Mesenteric fat pad (tissue), 1 donor: Measurements from ENCODE around the gene ASL. TPM values are rescaled to one million over a fixed set of nuclear protein-coding genes. Genes with fewer than 3 reads are reported as not detected.
"Not testable (repeated sequence)": the region's sequence is repeated elsewhere in the genome, so short reads cannot be mapped to it uniquely, and the experiment has no call there.

ENCODE experiments used
- DNase-seq: peaks from one replicate; pipeline ENCODE4 v3.0.0-alpha.2; 2020; ENCODE audit warnings: low spot score
- total RNA-seq: library from RNA; stranded (reverse); fragmentation: NEBNext Ultra II Directional; extraction: Animal tissue kit (Norgen Biotek cat#: 25700); gene quantifications from one replicate; pipeline ENCODE4 v1.2.1, GENCODE V29; 2021
- donor health status: DM: yes; HTN: yes; CAD: no.

ASL gene
- total RNA-seq, 1 donor from 2014 or later, result 24.3 TPM

DNA sequence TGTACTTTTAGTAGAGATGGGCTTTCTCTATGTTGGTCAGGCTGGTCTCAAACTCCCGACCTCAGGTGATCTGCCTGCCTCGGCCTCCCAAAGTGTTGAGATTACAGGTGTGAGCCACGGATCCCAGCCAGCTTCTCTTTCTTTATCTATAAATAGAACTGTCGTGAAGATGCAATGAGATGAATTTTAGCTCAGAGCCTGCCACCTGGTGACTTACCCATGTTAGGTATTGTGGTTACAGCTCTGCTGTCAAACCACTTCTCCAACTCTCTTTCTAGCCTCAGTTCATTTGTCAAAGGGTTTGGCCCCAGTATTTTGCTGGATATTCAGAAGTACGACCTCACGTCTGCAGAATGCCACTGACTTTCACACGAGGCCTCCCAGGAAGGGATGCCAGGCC lies 3.4 kb upstream of the ASL start:
- not testable (repeated sequence) for DNase-seq

GRCh38 chr7:66076462-66077329 lies 1.1 kb downstream of the ASL start:
- DNase-seq, result no peak

DNA sequence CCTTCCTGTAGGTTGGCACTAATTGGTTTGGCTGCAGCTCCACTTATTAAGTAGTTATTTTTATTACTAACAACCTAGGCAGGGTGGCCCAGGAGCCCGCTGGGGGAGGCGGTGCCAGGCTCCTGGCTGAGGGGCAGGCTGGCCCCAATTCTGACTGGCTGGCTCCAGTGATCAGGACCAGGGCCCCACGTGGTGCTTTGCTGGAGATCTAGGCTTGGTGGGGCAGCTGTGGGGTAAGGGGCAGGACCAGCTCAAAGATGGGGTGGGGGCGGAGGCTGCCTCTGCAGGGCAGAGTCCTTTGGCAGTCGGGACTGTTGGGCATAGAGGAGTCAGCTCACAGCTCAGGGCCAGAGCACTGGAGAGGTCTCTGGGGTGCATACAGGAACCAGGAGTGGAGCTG lies 2.4 kb downstream of the ASL start:
- no peak for DNase-seq

DNA sequence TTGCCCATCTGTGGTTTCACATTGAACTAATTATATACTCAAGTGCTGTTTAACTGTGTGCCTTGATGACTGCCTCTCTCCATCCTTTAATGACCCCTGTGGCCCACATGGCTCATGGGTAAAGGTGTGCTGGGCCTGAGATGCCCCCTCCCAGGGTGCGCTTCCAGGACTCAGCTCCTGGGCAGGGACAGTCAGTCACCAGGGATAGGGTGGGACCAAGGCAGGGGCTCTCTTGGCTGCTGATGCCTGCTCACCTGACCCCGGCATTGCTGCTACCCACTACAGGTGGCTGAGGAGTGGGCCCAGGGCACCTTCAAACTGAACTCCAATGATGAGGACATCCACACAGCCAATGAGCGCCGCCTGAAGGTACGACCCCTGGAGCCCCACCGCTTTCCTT lies 6.5 kb downstream of the ASL start:
- DNase-seq, result no peak

- no peak for DNase-seq
Measured at GRCh38 chr7:66082886-66083415, 7.3 kb downstream of the ASL start.

DNA sequence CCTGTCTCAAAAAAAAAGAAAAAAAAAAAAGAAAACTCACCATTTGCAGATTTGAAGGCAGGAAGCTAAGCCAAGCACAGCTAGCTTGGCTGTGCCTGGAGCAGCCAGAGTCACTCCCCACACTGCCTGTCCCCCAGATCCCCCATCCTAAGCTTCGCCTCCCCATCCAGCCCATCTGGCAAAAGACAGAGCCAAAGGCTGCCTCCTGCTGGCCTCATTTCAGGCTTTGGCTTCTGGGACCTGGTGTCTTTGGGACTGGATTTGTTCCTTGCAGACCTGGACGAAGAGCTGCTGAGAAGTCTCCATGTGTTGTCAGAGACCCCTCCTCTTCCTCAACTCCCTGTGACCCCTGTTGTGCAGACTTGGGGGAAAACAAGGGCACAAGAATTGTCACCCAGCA lies 8.1 kb downstream of the ASL start:
- DNase-seq, result no peak

- DNase-seq, result no peak
Measured at GRCh38 chr7:66088861-66089838, 13.5 kb downstream of the ASL start.

GRCh38 chr7:66092654-66093053 lies 17.0 kb downstream of the ASL start:
- no peak for DNase-seq

DNA sequence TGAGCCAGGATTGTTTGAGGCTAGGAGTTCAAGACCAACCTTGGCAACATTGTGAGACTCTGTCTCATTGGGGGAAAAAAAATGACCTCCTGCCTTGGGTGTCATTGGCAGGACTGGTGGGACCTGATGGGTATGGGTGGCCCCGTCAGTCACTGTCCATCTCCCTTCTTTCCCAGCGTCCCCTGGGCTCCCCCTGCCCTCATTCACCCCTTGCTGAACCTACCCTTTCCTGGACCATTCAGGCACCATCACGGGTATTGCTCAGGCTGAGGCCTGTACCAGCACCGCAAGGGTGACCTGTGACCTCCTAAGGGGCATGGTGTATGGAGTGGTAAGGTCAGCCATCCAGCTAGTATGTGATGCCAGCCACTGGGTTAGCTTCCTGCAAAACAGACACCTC lies 19.4 kb downstream of the ASL start:
- DNase-seq, result no peak

DNA sequence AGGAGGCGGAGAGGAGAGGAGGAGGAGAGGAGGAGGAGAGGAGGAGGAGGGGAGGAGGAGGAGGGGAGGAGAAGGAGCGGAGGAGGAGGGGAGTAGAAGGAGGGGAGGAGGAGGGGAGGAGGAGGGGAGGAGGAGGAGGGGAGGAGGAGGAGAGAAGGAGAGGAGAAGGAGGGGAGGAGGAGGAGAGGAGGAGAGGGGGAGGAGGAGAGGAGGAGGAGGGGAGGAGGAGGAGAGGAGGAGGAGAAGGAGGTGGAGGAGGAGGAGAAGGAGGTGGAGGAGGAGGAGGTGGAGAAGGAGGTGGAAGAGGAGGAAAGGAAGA lies 23.6 kb downstream of the ASL start:
- DNase-seq, result no peak

DNA sequence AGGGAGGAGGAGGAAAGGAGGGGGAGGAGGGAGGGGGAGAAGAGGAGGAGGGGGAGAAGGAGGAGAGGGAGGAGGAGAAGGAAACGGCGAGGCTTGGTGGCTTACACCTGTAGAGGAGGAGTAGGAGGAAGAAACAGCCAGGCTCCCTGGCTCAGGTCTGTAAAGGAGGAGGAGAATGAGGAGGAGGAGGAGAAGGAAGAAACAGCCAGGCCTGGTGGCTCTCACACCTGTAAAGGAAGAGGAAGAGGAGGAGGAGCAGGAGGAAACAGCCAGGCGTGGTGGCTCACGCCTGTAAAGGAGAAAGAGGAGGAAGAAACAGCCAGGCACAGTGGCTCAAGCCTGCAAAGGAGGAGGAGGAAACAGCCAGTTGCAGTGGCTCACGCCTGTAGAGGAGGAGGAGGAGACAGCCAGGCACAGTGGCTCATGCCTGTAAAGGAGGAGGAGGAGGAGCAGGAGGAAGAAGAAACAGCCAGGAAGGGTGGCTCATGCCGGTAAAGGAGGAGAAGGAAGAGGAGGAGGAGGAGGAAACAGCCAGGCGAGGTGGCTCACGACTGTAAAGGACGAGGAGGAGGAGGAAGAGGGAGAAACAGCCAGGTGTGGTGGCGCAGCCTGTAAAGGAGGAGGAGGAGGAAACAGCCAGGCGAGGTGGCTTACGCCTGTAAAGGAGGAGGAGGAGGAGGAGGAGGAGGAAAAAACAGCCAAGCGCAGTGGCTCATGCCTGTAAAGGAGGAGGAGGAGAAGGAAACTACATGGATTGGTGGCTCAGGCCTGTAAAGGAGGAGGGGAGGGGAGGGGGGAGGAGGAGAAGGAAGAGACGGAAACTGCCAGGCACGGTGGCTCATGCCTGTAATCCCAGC lies 24.2 kb downstream of the ASL start:
- no peak for DNase-seq

DNA sequence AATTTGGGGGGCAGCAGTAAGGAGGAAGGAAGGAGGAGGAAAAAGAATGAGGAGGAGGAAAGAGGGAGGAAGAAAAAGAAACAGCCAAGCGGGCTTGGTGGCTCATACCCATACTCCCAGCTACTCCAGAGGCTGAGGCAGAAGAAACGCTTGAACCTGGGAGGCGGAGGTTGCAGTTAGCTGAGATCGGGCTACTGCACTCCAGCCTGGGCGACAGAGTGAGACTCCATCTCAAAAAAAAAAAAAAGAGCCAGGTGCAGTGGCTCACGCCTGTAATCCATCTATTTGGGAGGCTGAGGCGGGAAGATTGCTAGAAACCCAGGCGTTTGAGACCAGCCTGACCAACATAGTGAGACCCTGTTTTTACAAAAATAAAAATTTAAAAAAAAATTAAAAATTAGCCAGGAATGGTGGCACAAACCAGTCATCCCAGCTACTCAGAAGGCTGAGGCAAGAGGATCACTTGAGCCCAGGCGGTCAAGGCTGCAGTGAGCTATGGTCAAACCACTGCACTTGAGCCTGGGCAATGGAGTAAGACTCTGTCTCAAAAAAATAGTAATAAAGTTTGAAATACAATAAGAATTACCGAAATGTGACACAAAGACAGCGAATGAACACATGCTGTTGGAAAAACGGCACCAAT lies 24.9 kb downstream of the ASL start:
- DNase-seq, result no peak

GRCh38 chr7:66102168-66102567 lies 26.5 kb downstream of the ASL start:
- DNase-seq, result not testable (repeated sequence)

DNA sequence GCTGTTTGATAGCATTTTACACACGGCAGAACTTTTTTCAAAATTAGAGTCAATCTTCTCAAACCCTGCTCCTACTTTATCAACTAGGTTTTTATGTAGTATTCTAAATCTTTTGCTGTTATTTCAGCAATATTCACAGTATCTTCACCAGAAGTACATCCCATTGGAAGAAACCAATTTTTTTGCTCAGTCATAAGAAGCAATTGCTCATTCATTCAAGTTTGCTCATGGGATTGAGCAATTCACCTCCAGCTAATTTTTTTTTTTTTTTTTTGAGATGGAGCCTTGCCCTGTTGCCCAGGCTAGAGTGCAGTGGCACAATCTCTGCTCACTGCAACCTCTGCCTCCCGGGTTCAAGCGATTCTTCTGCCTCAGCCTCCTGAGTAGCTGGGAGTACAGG lies 28.4 kb downstream of the ASL start:
- not testable (repeated sequence) for DNase-seq

DNA sequence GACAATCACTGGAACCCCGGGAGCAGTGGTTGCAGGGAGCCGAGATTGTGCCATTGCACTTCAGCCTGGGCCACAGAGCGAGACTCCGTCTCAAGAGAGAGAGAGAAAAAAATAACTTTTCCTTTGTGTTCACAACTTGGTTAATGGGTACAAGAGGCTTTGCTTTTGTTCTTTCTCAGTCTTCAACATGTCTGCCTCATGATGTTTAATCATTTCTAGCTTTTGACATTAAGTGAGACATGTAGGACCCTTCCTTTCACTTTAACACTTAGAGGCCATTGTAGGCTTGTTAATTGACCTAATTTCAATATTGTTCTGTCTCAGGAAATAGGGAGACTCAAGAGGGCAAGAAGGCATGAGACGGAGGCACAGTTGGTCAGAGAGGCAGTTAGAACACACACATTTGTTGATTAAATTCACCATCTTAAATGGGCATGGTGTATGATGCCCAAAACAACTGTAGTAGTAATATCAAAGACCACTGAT lies 29.7 kb downstream of the ASL start:
- DNase-seq, result no peak

DNA sequence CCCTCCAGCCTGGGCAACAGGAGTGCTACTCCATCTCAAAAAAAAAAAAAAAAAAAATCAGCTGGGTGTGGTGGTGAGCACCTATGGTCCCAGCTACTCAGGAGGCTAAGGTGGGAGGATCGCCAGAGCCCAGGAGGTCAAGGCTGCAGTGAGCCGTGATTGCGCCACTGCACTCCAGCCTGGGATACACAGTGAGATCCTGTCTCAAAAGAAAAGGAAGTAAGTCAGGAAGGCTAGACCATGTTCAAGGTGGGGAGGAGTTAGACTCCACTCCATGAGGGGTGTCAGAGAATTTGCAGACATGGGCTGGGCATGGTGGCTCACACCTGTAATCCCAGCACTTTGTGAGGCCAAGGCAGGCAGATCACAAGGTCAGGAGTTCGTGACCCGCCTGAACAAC lies 32.8 kb downstream of the ASL start:
- not testable (repeated sequence) for DNase-seq

DNA sequence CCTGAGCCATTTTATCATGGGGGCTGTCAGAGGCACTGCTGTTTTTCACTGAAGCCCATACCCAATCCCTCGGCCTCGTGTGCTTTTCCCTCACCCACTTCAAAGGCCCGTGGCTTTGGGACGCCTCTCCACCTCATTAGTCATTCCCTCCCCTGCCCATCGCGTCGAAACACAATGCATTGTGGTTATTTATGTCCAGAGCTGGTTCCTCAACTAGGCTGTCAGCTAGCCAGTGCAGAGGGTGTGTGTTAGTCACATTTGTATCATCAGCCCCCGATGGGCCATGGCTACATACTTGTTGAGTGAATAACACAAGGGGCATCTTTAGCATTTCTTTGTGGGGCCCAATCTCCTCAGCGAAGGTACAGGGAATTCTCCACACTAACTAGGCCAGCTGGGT lies 35.2 kb downstream of the ASL start:
- no peak for DNase-seq

DNA sequence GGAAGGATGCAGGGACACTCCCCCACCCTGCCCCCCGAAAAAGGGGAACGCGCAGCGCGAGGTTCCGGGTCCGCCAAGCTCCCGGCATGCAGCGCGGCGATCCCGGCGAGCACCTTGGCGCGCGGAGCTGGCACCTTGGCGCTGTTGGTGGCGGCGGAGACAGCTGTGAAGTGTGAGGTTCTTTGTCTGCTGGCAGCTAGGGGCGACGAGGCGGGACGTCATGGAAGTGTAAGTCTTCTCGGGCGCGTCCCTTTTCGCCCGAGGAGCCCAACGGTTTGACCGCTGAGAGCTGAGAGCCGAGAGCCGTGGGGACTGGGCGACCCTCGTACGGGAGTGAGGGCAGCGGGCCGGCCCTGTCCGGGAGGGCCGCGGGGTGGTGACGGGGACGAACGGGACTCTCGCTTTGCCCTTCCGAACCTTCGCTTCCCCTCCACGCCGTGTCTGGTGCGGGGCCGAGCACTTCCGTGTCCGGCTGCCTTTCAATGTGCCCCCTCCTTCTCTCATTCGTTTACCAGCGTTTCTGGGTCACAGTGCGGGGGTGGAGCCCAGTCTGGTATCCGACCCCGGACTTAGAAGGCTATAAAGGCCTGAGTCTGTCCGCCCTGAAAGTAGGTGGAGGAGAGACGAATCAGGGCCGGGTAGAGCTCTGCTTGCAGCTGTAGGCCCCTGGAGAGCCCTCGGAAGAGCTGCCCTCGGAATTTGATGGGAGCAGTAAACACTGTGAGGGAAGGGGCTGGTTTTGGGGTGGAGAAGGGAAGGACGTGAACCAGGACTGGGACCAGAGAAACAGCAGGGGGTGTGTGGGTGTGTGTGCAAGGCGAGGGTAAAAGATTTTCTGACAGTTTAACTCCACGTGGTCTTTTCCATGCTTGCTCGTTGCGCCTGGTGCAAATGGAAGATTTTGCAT lies 39.4 kb downstream of the ASL start, which contains the start of gene CRCP:
Gene CRCP (plus strand): TSS at position 105 of the 907 bp plus-strand sequence. CDS start 116 bp downstream, at position 221.
- peak; percentile 93 for DNase-seq
